SK-N-SH (cell line): ENCODE data around the gene PRRG4.

Experiments used
- CTCF ChIP-seq: fragments of 200-600 bp; sonication (generic); IDR thresholded peaks from 2 replicates; pipeline ENCODE4 v1.6.1; 2017; ENCODE audit warnings: antibody characterized with exemption, mild to moderate bottlenecking, moderate library complexity
- EP300 ChIP-seq, 2 experiments: IDR thresholded peaks; 2 replicates each; pipeline versions ENCODE4 v1.4.0 to v1.6.1; 2012; ENCODE audit warnings: borderline replicate concordance in 1 of 2, low read depth in 1 of 2, low read length in 1 of 2
- EZH2phosphoT487 ChIP-seq: fragments of 200-600 bp; sonication (generic); IDR thresholded peaks from 2 replicates; pipeline ENCODE4 v1.6.1; 2017; ENCODE audit warnings: low read depth, mixed run types, mild to moderate bottlenecking, antibody characterized with exemption, moderate library complexity, borderline replicate concordance
- NFIC ChIP-seq: IDR thresholded peaks from 2 replicates; pipeline ENCODE4 v1.4.0; 2012; ENCODE audit warnings: borderline replicate concordance
- RFX5 ChIP-seq: IDR thresholded peaks from 2 replicates; pipeline ENCODE4 v1.6.1; 2012; ENCODE audit warnings: mild to moderate bottlenecking, improper control_type of control experiment, low read length
- TF ChIP-seq, protein P1 (sequence below): IDR thresholded peaks from 2 replicates; pipeline ENCODE4 v1.6.1; 2012; ENCODE audit warnings: mild to moderate bottlenecking, low read depth, low read length, moderate library complexity

GRCh38 chr11:32820497-32820896 lies 9.2 kb upstream of the PRRG4 start:
- TF ChIP-seq CTCF, result no peak
- TF ChIP-seq, protein P1, sequence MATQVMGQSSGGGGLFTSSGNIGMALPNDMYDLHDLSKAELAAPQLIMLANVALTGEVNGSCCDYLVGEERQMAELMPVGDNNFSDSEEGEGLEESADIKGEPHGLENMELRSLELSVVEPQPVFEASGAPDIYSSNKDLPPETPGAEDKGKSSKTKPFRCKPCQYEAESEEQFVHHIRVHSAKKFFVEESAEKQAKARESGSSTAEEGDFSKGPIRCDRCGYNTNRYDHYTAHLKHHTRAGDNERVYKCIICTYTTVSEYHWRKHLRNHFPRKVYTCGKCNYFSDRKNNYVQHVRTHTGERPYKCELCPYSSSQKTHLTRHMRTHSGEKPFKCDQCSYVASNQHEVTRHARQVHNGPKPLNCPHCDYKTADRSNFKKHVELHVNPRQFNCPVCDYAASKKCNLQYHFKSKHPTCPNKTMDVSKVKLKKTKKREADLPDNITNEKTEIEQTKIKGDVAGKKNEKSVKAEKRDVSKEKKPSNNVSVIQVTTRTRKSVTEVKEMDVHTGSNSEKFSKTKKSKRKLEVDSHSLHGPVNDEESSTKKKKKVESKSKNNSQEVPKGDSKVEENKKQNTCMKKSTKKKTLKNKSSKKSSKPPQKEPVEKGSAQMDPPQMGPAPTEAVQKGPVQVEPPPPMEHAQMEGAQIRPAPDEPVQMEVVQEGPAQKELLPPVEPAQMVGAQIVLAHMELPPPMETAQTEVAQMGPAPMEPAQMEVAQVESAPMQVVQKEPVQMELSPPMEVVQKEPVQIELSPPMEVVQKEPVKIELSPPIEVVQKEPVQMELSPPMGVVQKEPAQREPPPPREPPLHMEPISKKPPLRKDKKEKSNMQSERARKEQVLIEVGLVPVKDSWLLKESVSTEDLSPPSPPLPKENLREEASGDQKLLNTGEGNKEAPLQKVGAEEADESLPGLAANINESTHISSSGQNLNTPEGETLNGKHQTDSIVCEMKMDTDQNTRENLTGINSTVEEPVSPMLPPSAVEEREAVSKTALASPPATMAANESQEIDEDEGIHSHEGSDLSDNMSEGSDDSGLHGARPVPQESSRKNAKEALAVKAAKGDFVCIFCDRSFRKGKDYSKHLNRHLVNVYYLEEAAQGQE, result no peak
- TF ChIP-seq EP300 (IDR thresholded peaks at IDR 0.05; ENCODE audit: borderline replicate concordance in 1 of 2, low read depth in 1 of 2, low read length in 1 of 2), result no peak
- TF ChIP-seq EZH2phosphoT487, result no peak
- no peak for TF ChIP-seq NFIC
- no peak for TF ChIP-seq RFX5
